RWPE1 (cell line): ENCODE measurements around the gene DNAJB12.
"Not testable (repeated sequence)": the region's sequence is repeated elsewhere in the genome, so short reads cannot be mapped to it uniquely, and the experiment has no call there.

Source experiments
- CTCF ChIA-PET: fragments of 350-600 bp; sonication (Branson Sonifier 250); formaldehyde crosslinking; extraction: SDS; loops from one replicate; lab custom pipeline; 2021; lab: Yijun Ruan, JAX
- POLR2A ChIA-PET: fragments of 400-600 bp; formaldehyde crosslinking; extraction: SDS; loops from one replicate; lab custom pipeline; 2020; ENCODE audit warnings: antibody characterized with exemption; ENCODE audit not compliant: low non-redundant PET; lab: Yijun Ruan, JAX
- DNase-seq: peaks from one replicate; pipeline ENCODE4 v3.0.0; 2012; ENCODE audit warnings: low spot score
- H3K27ac ChIP-seq: fragments of 450-650 bp; 2 replicates; pipeline ENCODE4 v1.5.1; 2017
- CTCF ChIP-seq: fragments of 450-650 bp; conservative IDR thresholded peaks from 2 replicates; pipeline ENCODE4 v1.5.1; 2017; ENCODE audit warnings: low read depth, mild to moderate bottlenecking

DNAJB12 gene

GRCh38 chr10:72297805-72298591 is 56.7 kb downstream of the DNAJB12 start:
- POLR2A ChIA-PET, result interaction anchor here (0.6 to 2.6 kb wide), 13 partner anchors 10 to 41 kb away, joined by 3 to 18 read pairs (median 4); no protein-coding TSS in a partner anchor
- DNase-seq, result peak; percentile 96
- TF ChIP-seq CTCF, result no peak
- H3K27ac ChIP-seq, result peak overlapping the region; percentile 95
- CTCF ChIA-PET, result interaction anchor here (1.3 kb wide), 1 partner anchor 23 kb away, joined by 4 read pairs; no protein-coding TSS in a partner anchor

DNA sequence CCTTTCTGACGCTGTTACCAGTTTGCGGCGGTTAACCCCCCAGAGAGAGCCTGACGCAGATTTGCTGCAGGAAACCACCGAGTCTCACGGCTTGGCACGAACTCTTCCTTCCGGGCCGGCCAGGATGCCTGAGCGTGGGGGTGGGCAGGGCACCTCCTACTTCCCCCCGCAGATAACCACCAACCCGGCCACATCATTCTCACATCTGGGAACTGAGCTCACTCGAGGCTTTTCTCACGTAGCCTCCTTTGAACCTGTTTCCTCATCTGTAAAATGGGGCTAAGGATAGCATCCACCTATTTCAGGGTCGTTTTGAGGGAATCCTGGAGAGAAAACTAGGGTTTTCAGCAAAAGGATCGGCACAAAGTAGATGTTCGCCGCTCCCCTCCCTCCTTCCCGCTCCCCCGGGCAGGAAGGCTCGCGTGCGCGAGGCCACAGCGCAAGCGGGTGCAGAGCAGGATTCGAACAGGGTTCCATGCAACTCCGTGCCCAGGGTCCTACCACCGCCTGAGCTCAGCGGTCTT is 57.4 kb downstream of the DNAJB12 start:
- DNase-seq, result no peak
- H3K27ac ChIP-seq, result peak overlapping the region; percentile 95
- CTCF ChIA-PET, result interaction anchor here (1.3 kb wide), 1 partner anchor 23 kb away, joined by 4 read pairs; no protein-coding TSS in a partner anchor
- POLR2A ChIA-PET, result interaction anchor here (0.6 to 2.6 kb wide), 11 partner anchors 11 to 41 kb away, joined by 3 to 18 read pairs (median 5); no protein-coding TSS in a partner anchor
- no peak for TF ChIP-seq CTCF

GRCh38 chr10:72296829-72297280 is 57.9 kb downstream of the DNAJB12 start:
- ChIA-PET POLR2A (interaction anchor here (1.1 to 2.6 kb wide), 7 partner anchors 18 to 38 kb away, joined by 3 to 18 read pairs (median 3); no protein-coding TSS in a partner anchor), CTCF (interaction anchor here (0.7 to 1.3 kb wide), 2 partner anchors 22 to 171 kb away, joined by 4 to 6 read pairs; no protein-coding TSS in a partner anchor)
- peak overlapping the region; percentile 95 for H3K27ac ChIP-seq
- DNase-seq, result not testable (repeated sequence)

GRCh38 chr10:72295330-72295910 is 59.3 kb downstream of the DNAJB12 start:
- peak overlapping the region; percentile 95 for H3K27ac ChIP-seq
- DNase-seq, result no peak
- no peak for TF ChIP-seq CTCF
- ChIA-PET POLR2A (interaction anchor here (0.5 to 1.2 kb wide), 3 partner anchors 18 to 36 kb away, joined by 3 to 8 read pairs (median 3); no protein-coding TSS in a partner anchor), CTCF (interaction anchor here (0.6 kb wide), 1 partner anchor 44 kb away, joined by 3 read pairs; no protein-coding TSS in a partner anchor)

DNA sequence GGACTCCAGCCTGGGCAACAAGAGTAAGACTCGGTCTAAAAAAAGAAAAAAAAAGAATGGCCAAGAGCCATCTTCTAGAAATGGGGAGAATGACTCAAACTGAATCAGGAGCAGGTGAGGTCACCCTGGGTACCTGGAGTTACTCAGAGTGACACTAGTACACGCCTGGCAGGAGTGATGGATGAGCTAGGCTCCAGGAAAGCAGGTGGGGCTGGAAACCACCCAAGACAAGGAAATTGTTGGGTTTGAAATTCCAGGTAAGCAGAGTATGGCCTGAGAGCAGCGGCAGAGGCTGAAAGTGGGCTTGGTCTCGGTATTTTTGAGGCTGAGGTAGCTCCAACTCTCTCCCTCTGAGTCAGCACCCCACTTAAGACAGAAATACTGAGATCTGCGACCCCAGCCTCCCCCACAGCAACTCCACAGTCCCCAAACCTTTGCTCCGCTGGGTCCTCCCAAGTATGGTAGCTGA is 62.5 kb downstream of the DNAJB12 start:
- TF ChIP-seq CTCF, result no peak
- peak overlapping the region; percentile 83 for H3K27ac ChIP-seq
- ChIA-PET POLR2A (interaction anchor here (1.1 to 2.0 kb wide), 4 partner anchors 12 to 30 kb away, joined by 3 to 12 read pairs (median 4); no protein-coding TSS in a partner anchor), CTCF (interaction anchor here (0.6 to 1.3 kb wide), 5 partner anchors 15 to 77 kb away, joined by 3 to 8 read pairs (median 3); partner anchors contain the start of gene ANAPC16)
- peak; percentile 97 for DNase-seq

GRCh38 chr10:72291019-72291532 is 63.6 kb downstream of the DNAJB12 start:
- TF ChIP-seq CTCF, result no peak
- DNase-seq, result no peak
- H3K27ac ChIP-seq, result peak overlapping the region; percentile 25
- ChIA-PET POLR2A (interaction anchor here (0.7 to 1.6 kb wide), 3 partner anchors 13 to 31 kb away, joined by 3 to 4 read pairs (median 4); no protein-coding TSS in a partner anchor), CTCF (interaction anchor here (0.6 to 1.2 kb wide), 5 partner anchors 12 to 1576 kb away, joined by 3 to 4 read pairs (median 3); no protein-coding TSS in a partner anchor)
